Smooth muscle cell (in vitro differentiated cells): ENCODE results near the gene TNFRSF12A. TPM values are rescaled to one million over a fixed set of nuclear protein-coding genes. Genes with fewer than 3 reads are reported as not detected.

Experiments used
- DNase-seq: peaks from one replicate; lab custom pipeline; 2025; ENCODE audit not compliant: unreplicated experiment; lab: John Stamatoyannopoulos, UW
- H2AFZ ChIP-seq: fragments of 200-600 bp; sonication (generic); 2 replicates; pipeline ENCODE4 v1.6.0; 2016; ENCODE audit warnings: antibody characterized with exemption, low read depth, mild to moderate bottlenecking
- H3F3A ChIP-seq: fragments of 200-600 bp; sonication (generic); 2 replicates; pipeline ENCODE4 v1.6.0; 2017; ENCODE audit warnings: antibody characterized with exemption, low read depth
- H3K27ac ChIP-seq: fragments of 200-600 bp; sonication (generic); 2 replicates; pipeline ENCODE4 v1.5.1; 2016; ENCODE audit warnings: low read depth, mild to moderate bottlenecking
- H3K27me3 ChIP-seq: fragments of 200-600 bp; sonication (generic); 2 replicates; pipeline ENCODE4 v1.6.1; 2016; ENCODE audit warnings: low read depth, mild to moderate bottlenecking
- H3K36me3 ChIP-seq: fragments of 200-600 bp; sonication (generic); 2 replicates; pipeline ENCODE4 v1.5.1; 2016; ENCODE audit warnings: low read depth
- H3K4me1 ChIP-seq: fragments of 200-600 bp; sonication (generic); 2 replicates; pipeline ENCODE4 v1.5.1; 2016; ENCODE audit warnings: low read depth
- H3K4me2 ChIP-seq: fragments of 200-600 bp; sonication (generic); 2 replicates; pipeline ENCODE4 v1.6.0; 2016; ENCODE audit warnings: mild to moderate bottlenecking
- H3K4me3 ChIP-seq: fragments of 200-600 bp; sonication (generic); 2 replicates; pipeline ENCODE4 v1.5.1; 2016; ENCODE audit warnings: mild to moderate bottlenecking
- H3K79me2 ChIP-seq: fragments of 200-600 bp; sonication (generic); 2 replicates; pipeline ENCODE4 v1.6.0; 2016; ENCODE audit warnings: low read depth, mild to moderate bottlenecking
- H3K9ac ChIP-seq: fragments of 200-600 bp; sonication (generic); 2 replicates; pipeline ENCODE4 v1.6.0; 2016; ENCODE audit warnings: low read depth
- H3K9me3 ChIP-seq: fragments of 200-600 bp; sonication (generic); replicated peaks from 2 replicates; pipeline ENCODE4 v1.5.1; 2016; ENCODE audit warnings: low read depth
- H4K20me1 ChIP-seq: fragments of 200-600 bp; sonication (generic); 2 replicates; pipeline ENCODE4 v1.6.0; 2016; ENCODE audit warnings: low read depth
- WGBS: methylation state at CpG from one replicate; pipeline ENCODE4 v1.1.7; 2016; ENCODE audit warnings: low lambda C conversion rate; 5-methylcytosine and 5-hydroxymethylcytosine counted together
- polyA plus RNA-seq: library from polyadenylated mRNA; unstranded; fragments of >200 nt; fragmentation: Nextera tagmentation; extraction: Ambion mirVana; gene quantifications from 2 replicates; pipeline ENCODE4 v1.2.1, GENCODE V29; 2016
- total RNA-seq: library from RNA; depleted of rRNA; stranded (reverse); fragments of >200 nt; gene quantifications from 2 replicates; pipeline ENCODE4 v1.2.3, GENCODE V29; 2014
- TF ChIP-seq, protein P1 (sequence below): fragments of 200-600 bp; sonication (generic); IDR thresholded peaks from 2 replicates; pipeline ENCODE4 v1.5.1; 2017; ENCODE audit warnings: borderline replicate concordance, mild to moderate bottlenecking, antibody characterized with exemption; ENCODE audit not compliant: insufficient read depth, poor library complexity, severe bottlenecking

The TNFRSF12A gene
- total and polyA plus RNA-seq, 2 experiments from 2014 or later, result 219 to 386 TPM

DNA sequence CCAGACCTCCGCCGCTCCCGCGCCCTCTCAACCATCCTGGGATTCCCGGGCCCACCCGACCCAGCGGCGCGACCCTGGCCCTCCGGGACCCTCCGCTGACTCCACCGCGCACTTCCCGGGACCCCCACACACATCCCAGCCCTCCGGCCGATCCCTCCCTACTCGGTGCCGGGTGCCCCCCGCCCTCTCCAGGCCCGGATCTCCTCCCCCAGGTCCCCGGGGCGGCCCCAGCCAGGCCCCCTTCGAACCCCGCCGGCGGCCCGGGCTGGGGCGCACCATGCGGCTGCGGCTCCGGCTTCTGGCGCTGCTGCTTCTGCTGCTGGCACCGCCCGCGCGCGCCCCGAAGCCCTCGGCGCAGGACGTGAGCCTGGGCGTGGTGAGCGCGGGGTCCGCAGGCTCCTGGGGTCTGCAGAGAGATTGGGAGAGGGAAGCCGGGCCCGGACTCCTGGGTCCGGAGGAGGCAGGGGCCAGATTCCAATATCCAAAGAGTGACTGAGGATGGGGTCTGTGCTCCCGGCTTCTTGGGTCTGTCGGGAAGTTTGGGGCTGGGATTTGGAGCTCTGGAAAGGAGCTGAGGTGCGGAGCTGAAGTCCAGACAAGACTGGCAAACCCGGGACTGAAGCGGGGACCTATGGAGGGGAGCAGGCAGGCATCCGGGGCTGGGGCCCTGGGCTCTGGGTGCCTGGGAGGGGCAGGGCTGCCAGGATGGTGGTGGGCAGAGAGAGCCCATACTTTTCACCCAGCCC is 26.6 kb downstream of the TNFRSF12A start:
- TF ChIP-seq, protein P1, sequence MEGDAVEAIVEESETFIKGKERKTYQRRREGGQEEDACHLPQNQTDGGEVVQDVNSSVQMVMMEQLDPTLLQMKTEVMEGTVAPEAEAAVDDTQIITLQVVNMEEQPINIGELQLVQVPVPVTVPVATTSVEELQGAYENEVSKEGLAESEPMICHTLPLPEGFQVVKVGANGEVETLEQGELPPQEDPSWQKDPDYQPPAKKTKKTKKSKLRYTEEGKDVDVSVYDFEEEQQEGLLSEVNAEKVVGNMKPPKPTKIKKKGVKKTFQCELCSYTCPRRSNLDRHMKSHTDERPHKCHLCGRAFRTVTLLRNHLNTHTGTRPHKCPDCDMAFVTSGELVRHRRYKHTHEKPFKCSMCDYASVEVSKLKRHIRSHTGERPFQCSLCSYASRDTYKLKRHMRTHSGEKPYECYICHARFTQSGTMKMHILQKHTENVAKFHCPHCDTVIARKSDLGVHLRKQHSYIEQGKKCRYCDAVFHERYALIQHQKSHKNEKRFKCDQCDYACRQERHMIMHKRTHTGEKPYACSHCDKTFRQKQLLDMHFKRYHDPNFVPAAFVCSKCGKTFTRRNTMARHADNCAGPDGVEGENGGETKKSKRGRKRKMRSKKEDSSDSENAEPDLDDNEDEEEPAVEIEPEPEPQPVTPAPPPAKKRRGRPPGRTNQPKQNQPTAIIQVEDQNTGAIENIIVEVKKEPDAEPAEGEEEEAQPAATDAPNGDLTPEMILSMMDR, result no peak
- Histone ChIP-seq H3K9me3 (no peaks in the 10 kb centered on the region), H3K36me3 (no peaks in the 10 kb centered on the region), H3K27ac (no peak overlapping the region), H3F3A (no peaks in the 10 kb centered on the region), H2AFZ (no peak overlapping the region), H3K79me2 (no peaks in the 10 kb centered on the region), H3K9ac (no peak overlapping the region), H3K4me3 (no peak overlapping the region), H3K4me1 (peaks cover 11% of the 10 kb centered on the region), H4K20me1 (no peaks in the 10 kb centered on the region), H3K27me3 (peaks cover 74% of the 10 kb centered on the region), H3K4me2 (peak overlapping the region; percentile 93)
- no peak for DNase-seq
- WGBS, result 2% methylated on average over 22 of the region's 54 CpGs

DNA sequence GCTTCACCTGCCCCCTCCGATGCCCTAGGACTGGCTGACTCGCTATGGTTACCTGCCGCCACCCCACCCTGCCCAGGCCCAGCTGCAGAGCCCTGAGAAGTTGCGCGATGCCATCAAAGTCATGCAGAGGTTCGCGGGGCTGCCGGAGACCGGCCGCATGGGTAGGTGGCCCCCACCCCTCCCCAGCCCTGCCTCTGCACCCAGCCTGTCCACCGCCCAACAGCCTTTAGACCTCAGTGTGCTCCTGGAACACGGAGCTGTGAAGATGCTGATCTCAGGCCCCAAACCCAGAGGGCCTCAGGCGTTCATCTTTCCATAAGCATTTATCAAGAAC is 27.2 kb downstream of the TNFRSF12A start:
- H3K4me2 ChIP-seq, result no peak overlapping the region
- H3K9ac ChIP-seq, result no peak overlapping the region
- no peak for DNase-seq
- H2AFZ ChIP-seq, result no peak overlapping the region
- H3K27ac ChIP-seq, result no peak overlapping the region
- H3K79me2 ChIP-seq, result no peaks in the 10 kb centered on the region
- H3K27me3 ChIP-seq, result peaks cover 73% of the 10 kb centered on the region
- no peaks in the 10 kb centered on the region for H3K36me3 ChIP-seq
- no peaks in the 10 kb centered on the region for H3K9me3 ChIP-seq
- H3K4me3 ChIP-seq, result no peak overlapping the region
- TF ChIP-seq, protein P1, result no peak
- peaks cover 11% of the 10 kb centered on the region for H3K4me1 ChIP-seq
- no peaks in the 10 kb centered on the region for H3F3A ChIP-seq
- WGBS, result 29% methylated on average over 13 of the region's 13 CpGs
- H4K20me1 ChIP-seq, result no peaks in the 10 kb centered on the region

DNA sequence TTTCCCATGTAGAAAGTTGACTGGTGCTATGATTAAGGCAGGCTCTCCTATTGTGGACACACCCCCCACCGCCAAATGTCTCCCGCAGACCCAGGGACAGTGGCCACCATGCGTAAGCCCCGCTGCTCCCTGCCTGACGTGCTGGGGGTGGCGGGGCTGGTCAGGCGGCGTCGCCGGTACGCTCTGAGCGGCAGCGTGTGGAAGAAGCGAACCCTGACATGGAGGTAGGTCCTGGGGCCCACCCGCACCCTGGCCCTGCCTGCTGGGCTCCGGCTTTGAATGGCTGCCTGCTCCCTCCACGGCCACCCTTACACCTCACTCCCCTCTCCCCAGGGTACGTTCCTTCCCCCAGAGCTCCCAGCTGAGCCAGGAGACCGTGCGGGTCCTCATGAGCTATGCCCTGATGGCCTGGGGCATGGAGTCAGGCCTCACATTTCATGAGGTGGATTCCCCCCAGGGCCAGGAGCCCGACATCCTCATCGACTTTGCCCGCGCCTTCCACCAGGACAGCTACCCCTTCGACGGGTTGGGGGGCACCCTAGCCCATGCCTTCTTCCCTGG is 29.8 kb downstream of the TNFRSF12A start:
- Histone ChIP-seq H3K27me3 (peaks cover 46% of the 10 kb centered on the region), H3K79me2 (no peaks in the 10 kb centered on the region), H3K4me2 (no peak overlapping the region), H3K4me3 (no peak overlapping the region), H3K9ac (no peak overlapping the region), H2AFZ (no peak overlapping the region), H3K4me1 (peaks cover 9% of the 10 kb centered on the region), H3K36me3 (no peaks in the 10 kb centered on the region), H3K9me3 (no peaks in the 10 kb centered on the region), H3K27ac (no peak overlapping the region), H4K20me1 (no peaks in the 10 kb centered on the region), H3F3A (no peaks in the 10 kb centered on the region)
- TF ChIP-seq, protein P1, result no peak
- 88% methylated on average over 22 of the region's 26 CpGs for whole genome bisulfite sequencing
- DNase-seq, result no peak

DNA sequence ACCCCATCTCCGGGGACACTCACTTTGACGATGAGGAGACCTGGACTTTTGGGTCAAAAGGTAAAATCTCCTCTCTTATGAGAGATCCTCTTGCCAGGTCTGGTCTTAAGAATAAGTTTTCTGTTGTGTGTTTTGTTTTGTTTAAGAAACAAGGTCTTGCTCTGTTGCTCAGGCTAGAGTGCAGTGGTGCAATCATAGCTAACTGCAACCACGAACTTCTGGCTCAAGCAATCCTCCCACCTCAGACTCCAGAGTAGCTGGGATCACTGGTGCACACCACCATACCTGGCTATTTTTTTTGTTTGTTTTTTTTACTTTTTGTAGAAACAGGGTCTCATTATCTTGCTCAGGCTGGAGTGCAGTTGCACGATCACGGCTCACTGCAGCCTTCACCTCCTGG is 30.3 kb downstream of the TNFRSF12A start:
- H3K4me3 ChIP-seq, result no peak overlapping the region
- no peak overlapping the region for H3K9ac ChIP-seq
- peaks cover 5% of the 10 kb centered on the region for H3K4me1 ChIP-seq
- no peaks in the 10 kb centered on the region for H3K79me2 ChIP-seq
- H3K9me3 ChIP-seq, result no peaks in the 10 kb centered on the region
- H4K20me1 ChIP-seq, result no peaks in the 10 kb centered on the region
- peaks cover 41% of the 10 kb centered on the region for H3K27me3 ChIP-seq
- no peak for DNase-seq
- TF ChIP-seq, protein P1, result no peak
- no peak overlapping the region for H3K4me2 ChIP-seq
- H3K27ac ChIP-seq, result no peak overlapping the region
- H3F3A ChIP-seq, result no peaks in the 10 kb centered on the region
- no peak overlapping the region for H2AFZ ChIP-seq
- 90% methylated on average over 5 of the region's 5 CpGs for WGBS
- no peaks in the 10 kb centered on the region for H3K36me3 ChIP-seq
